Cardiac muscle cell (in vitro differentiated cells and primary cell): Measurements from ENCODE around the gene LRRC9. TPM values are rescaled to one million over a fixed set of nuclear protein-coding genes. Genes with fewer than 3 reads are reported as not detected.

Experiments used
- DNase-seq, 2 donors: peaks; one replicate each; pipeline versions ENCODE4 v3.0.0 to v3.0.0-alpha.2; 2010 to 2017; ENCODE audit warnings: low read depth in 1 of 2, low spot score in 1 of 2
- H3K27ac ChIP-seq: fragments of 200-600 bp; sonication (generic); 2 replicates; pipeline ENCODE4 v1.5.1; 2016
- H3K27me3 ChIP-seq: fragments of 200-600 bp; sonication (generic); 2 replicates; pipeline ENCODE4 v1.6.0; 2016; ENCODE audit warnings: control low read depth
- H3K36me3 ChIP-seq: fragments of 200-600 bp; sonication (generic); 2 replicates; pipeline ENCODE4 v1.5.1; 2016; ENCODE audit warnings: control low read depth
- H3K4me1 ChIP-seq: fragments of 200-600 bp; sonication (generic); 2 replicates; pipeline ENCODE4 v1.8.1; 2017; ENCODE audit warnings: low read depth, mild to moderate bottlenecking, mixed run types
- H3K4me3 ChIP-seq: fragments of 200-600 bp; sonication (generic); 2 replicates; pipeline ENCODE4 v1.5.1; 2016; ENCODE audit warnings: mild to moderate bottlenecking
- H3K9me3 ChIP-seq: fragments of 200-600 bp; sonication (generic); 2 replicates; pipeline ENCODE4 v1.5.1; 2017; ENCODE audit warnings: low read depth, mild to moderate bottlenecking, control low read depth
- CTCF ChIP-seq: IDR thresholded peaks from 2 replicates; pipeline ENCODE4 v1.5.1; 2012; ENCODE audit warnings: low read depth, mild to moderate bottlenecking, low read length
- polyA plus RNA-seq: library from polyadenylated mRNA; unstranded; fragments of >200 nt; fragmentation: Nextera tagmentation; extraction: Ambion mirVana; gene quantifications from 2 replicates; pipeline ENCODE4 v1.2.1, GENCODE V29; 2016
- total RNA-seq: library from RNA; depleted of rRNA; stranded (reverse); fragments of >200 nt; gene quantifications from 2 replicates; pipeline ENCODE4 v1.2.3, GENCODE V29; 2016

LRRC9 gene
- total and polyA plus RNA-seq, 2 experiments from 2014 or later: 0.24 to 1.2 TPM

- Histone ChIP-seq H3K4me1 (peaks cover 23% of the 10 kb centered on the region), H3K27me3 (no peaks in the 10 kb centered on the region), H3K4me3 (peak overlapping the region; percentile 80), H3K27ac (peak overlapping the region; percentile 98), H3K36me3 (no peaks in the 10 kb centered on the region), H3K9me3 (no peaks in the 10 kb centered on the region)
- no peak for DNase-seq
- no peak for TF ChIP-seq CTCF
These were observed 173.1 kb downstream of the LRRC9 start for GRCh38 chr14:60093080-60093479.

- Histone ChIP-seq H3K9me3 (no peaks in the 10 kb centered on the region), H3K4me1 (peaks cover 23% of the 10 kb centered on the region), H3K36me3 (no peaks in the 10 kb centered on the region), H3K27me3 (no peaks in the 10 kb centered on the region), H3K27ac (peak overlapping the region; percentile 98), H3K4me3 (peak overlapping the region; percentile 80)
- no peak for DNase-seq
- TF ChIP-seq CTCF: no peak
These were observed 173.7 kb downstream of the LRRC9 start for GRCh38 chr14:60093606-60094005.

GRCh38 chr14:60094306-60094897, 174.5 kb downstream of the LRRC9 start:
- no peak overlapping the region for H3K4me3 ChIP-seq

GRCh38 chr14:60095231-60095630, 175.3 kb downstream of the LRRC9 start:
- DNase-seq: no peak
- Histone ChIP-seq H3K36me3 (no peaks in the 10 kb centered on the region), H3K27ac (no peak overlapping the region), H3K9me3 (no peaks in the 10 kb centered on the region), H3K4me1 (peaks cover 23% of the 10 kb centered on the region), H3K27me3 (no peaks in the 10 kb centered on the region), H3K4me3 (no peak overlapping the region)
- no peak for TF ChIP-seq CTCF

More at GRCh38 chr14:60094306-60094897, 174.5 kb downstream of the LRRC9 start:
- Histone ChIP-seq H3K27ac (no peak overlapping the region), H3K9me3 (no peaks in the 10 kb centered on the region), H3K4me1 (peaks cover 23% of the 10 kb centered on the region), H3K36me3 (no peaks in the 10 kb centered on the region), H3K27me3 (no peaks in the 10 kb centered on the region)
- DNase-seq: peak; percentile 25 to 71
- no peak for TF ChIP-seq CTCF

GRCh38 chr14:60095781-60096450, 176.0 kb downstream of the LRRC9 start:
- DNase-seq: peak in 1 of 2 donors; percentile 49
- H3K27me3 ChIP-seq: no peaks in the 10 kb centered on the region
- no peaks in the 10 kb centered on the region for H3K36me3 ChIP-seq
- no peak for TF ChIP-seq CTCF
- no peak overlapping the region for H3K4me3 ChIP-seq
- H3K27ac ChIP-seq: no peak overlapping the region
- H3K9me3 ChIP-seq: no peaks in the 10 kb centered on the region
- peaks cover 19% of the 10 kb centered on the region for H3K4me1 ChIP-seq
